ENCODE data around the gene POLR1B.
"Not testable (repeated sequence)": the region's sequence is repeated elsewhere in the genome, so short reads cannot be mapped to it uniquely, and the experiment has no call there.

Gene POLR1B

GRCh38 chr2:112542123-112542983 is at the start of gene POLR1B:
Gene POLR1B (plus strand): TSS chr2:112542465. CDS start chr2:112542495, 30 bp downstream.
- in situ Hi-C loops (cut with HindIII; ENCODE audit: low sequenced_read_pairs): no loop called here

GRCh38 chr2:112493048-112493447 is 49.2 kb upstream of the POLR1B start:
- in situ Hi-C loops (cut with HindIII; ENCODE audit: low sequenced_read_pairs): no loop called here

- in situ Hi-C loops (cut with HindIII; ENCODE audit: low sequenced_read_pairs): no loop called here
Observed at GRCh38 chr2:112493858-112494648, 48.2 kb upstream of the POLR1B start.

GRCh38 chr2:112494828-112495227 is 47.4 kb upstream of the POLR1B start:
- in situ Hi-C loops (cut with HindIII; ENCODE audit: low sequenced_read_pairs): no loop called here

GRCh38 chr2:112495878-112496277 is 46.4 kb upstream of the POLR1B start:
- in situ Hi-C loops (cut with HindIII; ENCODE audit: low sequenced_read_pairs): not testable (repeated sequence)

- in situ Hi-C loops (cut with HindIII; ENCODE audit: low sequenced_read_pairs): not testable (repeated sequence)
Observed at GRCh38 chr2:112500850-112501484, 41.3 kb upstream of the POLR1B start.

- in situ Hi-C loops (cut with HindIII; ENCODE audit: low sequenced_read_pairs): not testable (repeated sequence)
Observed at GRCh38 chr2:112509239-112509998, 32.8 kb upstream of the POLR1B start.

- in situ Hi-C loops (cut with HindIII; ENCODE audit: low sequenced_read_pairs): no loop called here
Observed at GRCh38 chr2:112516801-112517200, 25.5 kb upstream of the POLR1B start.

- in situ Hi-C loops (cut with HindIII; ENCODE audit: low sequenced_read_pairs): no loop called here
Observed at GRCh38 chr2:112518807-112519206, 23.5 kb upstream of the POLR1B start.

- in situ Hi-C loops (cut with HindIII; ENCODE audit: low sequenced_read_pairs): no loop called here
Observed at GRCh38 chr2:112519506-112519905, 22.8 kb upstream of the POLR1B start.

GRCh38 chr2:112520234-112520783 is 22.0 kb upstream of the POLR1B start:
- in situ Hi-C loops (cut with HindIII; ENCODE audit: low sequenced_read_pairs): no loop called here

GRCh38 chr2:112523291-112523777 is 18.9 kb upstream of the POLR1B start:
- in situ Hi-C loops (cut with HindIII; ENCODE audit: low sequenced_read_pairs): no loop called here

GRCh38 chr2:112524276-112524675 is 18.0 kb upstream of the POLR1B start:
- in situ Hi-C loops (cut with HindIII; ENCODE audit: low sequenced_read_pairs): not testable (repeated sequence)

GRCh38 chr2:112528541-112528940 is 13.7 kb upstream of the POLR1B start:
- in situ Hi-C loops (cut with HindIII; ENCODE audit: low sequenced_read_pairs): no loop called here

GRCh38 chr2:112529757-112530156 is 12.5 kb upstream of the POLR1B start:
- in situ Hi-C loops (cut with HindIII; ENCODE audit: low sequenced_read_pairs): loop anchor here (5.0 kb wide), 1 partner anchor 42 kb away; no protein-coding TSS in a partner anchor

GRCh38 chr2:112530728-112531127 is 11.5 kb upstream of the POLR1B start:
- in situ Hi-C loops (cut with HindIII; ENCODE audit: low sequenced_read_pairs): loop anchor here (5.0 kb wide), 1 partner anchor 43 kb away; no protein-coding TSS in a partner anchor

GRCh38 chr2:112534826-112535225 is 7.4 kb upstream of the POLR1B start:
- in situ Hi-C loops (cut with HindIII; ENCODE audit: low sequenced_read_pairs): loop anchor here (5.0 kb wide), 1 partner anchor 48 kb away; no protein-coding TSS in a partner anchor

GRCh38 chr2:112536665-112537064 is 5.6 kb upstream of the POLR1B start:
- in situ Hi-C loops (cut with HindIII; ENCODE audit: low sequenced_read_pairs): not testable (repeated sequence)

GRCh38 chr2:112539306-112539705 is 3.0 kb upstream of the POLR1B start:
- in situ Hi-C loops (cut with HindIII; ENCODE audit: low sequenced_read_pairs): no loop called here

GRCh38 chr2:112540906-112541305 is 1.4 kb upstream of the POLR1B start:
- in situ Hi-C loops (cut with HindIII; ENCODE audit: low sequenced_read_pairs): no loop called here
